Endothelial cell (in vitro differentiated cells): ENCODE results near the gene ARHGEF9. TPM values are rescaled to one million over a fixed set of nuclear protein-coding genes. Genes with fewer than 3 reads are reported as not detected.

Experiments used
- DNase-seq: peaks from one replicate; pipeline ENCODE4 v3.0.0; 2021; ENCODE audit warnings: low spot score
- H3K27ac Mint-ChIP-seq: one replicate; pipeline ENCODE4 v1.8.0; 2021; ENCODE audit warnings: mixed read lengths, inconsistent platforms; ENCODE audit not compliant: unreplicated experiment
- H3K27me3 Mint-ChIP-seq: one replicate; pipeline ENCODE4 v1.8.0; 2021; ENCODE audit warnings: mild to moderate bottlenecking, moderate library complexity, mixed read lengths, inconsistent platforms; ENCODE audit not compliant: unreplicated experiment
- H3K36me3 Mint-ChIP-seq: one replicate; pipeline ENCODE4 v1.8.0; 2021; ENCODE audit warnings: mild to moderate bottlenecking, low read depth, mixed read lengths, inconsistent platforms; ENCODE audit not compliant: unreplicated experiment
- H3K4me1 Mint-ChIP-seq: one replicate; pipeline ENCODE4 v1.8.0; 2021; ENCODE audit warnings: mild to moderate bottlenecking, mixed read lengths, inconsistent platforms; ENCODE audit not compliant: unreplicated experiment
- H3K4me3 Mint-ChIP-seq: one replicate; pipeline ENCODE4 v1.8.0; 2021; ENCODE audit warnings: mild to moderate bottlenecking, mixed read lengths, inconsistent platforms; ENCODE audit not compliant: unreplicated experiment
- H3K9me3 Mint-ChIP-seq: one replicate; pipeline ENCODE4 v1.8.0; 2021; ENCODE audit warnings: mixed read lengths, inconsistent platforms; ENCODE audit not compliant: unreplicated experiment
- microRNA-seq: library from miRNA; unstranded; fragments of <30 nt; microRNA quantifications from one replicate; pipeline ENCODE4, GENCODE V29; 2020; ENCODE audit not compliant: unreplicated experiment
- total RNA-seq: library from RNA; stranded (reverse); fragmentation: NEBNext Ultra II Directional; extraction: Animal tissue kit (Norgen Biotek cat#: 25700); gene quantifications from one replicate; pipeline ENCODE4 v1.2.1, GENCODE V29; 2021; ENCODE audit not compliant: unreplicated experiment
- TF ChIP-seq, protein P1 (sequence below): fragments of 200-600 bp; sonication (generic); IDR thresholded peaks from one replicate; pipeline ENCODE4 v1.5.0; 2021; ENCODE audit warnings: antibody characterized with exemption; ENCODE audit not compliant: unreplicated experiment

ARHGEF9 gene
- total RNA-seq, 1 donor from 2014 or later: 14.3 TPM

DNA sequence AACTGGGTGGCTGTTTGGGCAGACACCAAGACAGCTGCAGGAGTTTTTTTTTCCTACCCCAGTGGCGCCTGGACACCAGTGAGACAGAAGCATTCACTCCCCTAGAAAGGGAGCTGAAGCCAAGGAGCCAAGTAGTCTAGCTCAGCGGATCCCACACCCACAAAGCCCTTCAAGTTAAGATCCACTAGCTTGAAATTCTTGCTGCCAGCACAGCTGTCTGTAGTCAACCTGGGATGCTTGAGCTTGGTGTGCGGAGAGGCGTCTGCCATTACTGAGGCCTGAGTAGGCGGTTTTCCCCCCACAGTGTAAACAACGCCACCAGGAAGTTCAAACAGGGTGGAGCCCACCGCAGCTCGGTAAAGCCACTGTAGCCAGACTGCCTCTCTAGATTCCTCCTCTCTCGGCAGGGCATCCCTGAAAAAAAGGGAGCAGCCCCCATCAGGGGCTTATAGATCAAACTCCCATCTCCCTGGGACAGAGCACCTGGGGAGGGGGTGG, 171.4 kb downstream of the ARHGEF9 start:
- TF ChIP-seq, protein P1, sequence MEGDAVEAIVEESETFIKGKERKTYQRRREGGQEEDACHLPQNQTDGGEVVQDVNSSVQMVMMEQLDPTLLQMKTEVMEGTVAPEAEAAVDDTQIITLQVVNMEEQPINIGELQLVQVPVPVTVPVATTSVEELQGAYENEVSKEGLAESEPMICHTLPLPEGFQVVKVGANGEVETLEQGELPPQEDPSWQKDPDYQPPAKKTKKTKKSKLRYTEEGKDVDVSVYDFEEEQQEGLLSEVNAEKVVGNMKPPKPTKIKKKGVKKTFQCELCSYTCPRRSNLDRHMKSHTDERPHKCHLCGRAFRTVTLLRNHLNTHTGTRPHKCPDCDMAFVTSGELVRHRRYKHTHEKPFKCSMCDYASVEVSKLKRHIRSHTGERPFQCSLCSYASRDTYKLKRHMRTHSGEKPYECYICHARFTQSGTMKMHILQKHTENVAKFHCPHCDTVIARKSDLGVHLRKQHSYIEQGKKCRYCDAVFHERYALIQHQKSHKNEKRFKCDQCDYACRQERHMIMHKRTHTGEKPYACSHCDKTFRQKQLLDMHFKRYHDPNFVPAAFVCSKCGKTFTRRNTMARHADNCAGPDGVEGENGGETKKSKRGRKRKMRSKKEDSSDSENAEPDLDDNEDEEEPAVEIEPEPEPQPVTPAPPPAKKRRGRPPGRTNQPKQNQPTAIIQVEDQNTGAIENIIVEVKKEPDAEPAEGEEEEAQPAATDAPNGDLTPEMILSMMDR: no peak
- no peaks in the 10 kb centered on the region for H3K4me1 Mint-ChIP-seq
- H3K4me3 Mint-ChIP-seq: no peak overlapping the region
- H3K27me3 Mint-ChIP-seq: no peaks in the 10 kb centered on the region
- no peak overlapping the region for H3K27ac Mint-ChIP-seq
- no peaks in the 10 kb centered on the region for H3K36me3 Mint-ChIP-seq
- DNase-seq: no peak
- no peaks in the 10 kb centered on the region for H3K9me3 Mint-ChIP-seq

GRCh38 chrX:63585936-63586335, 199.1 kb downstream of the ARHGEF9 start:
- TF ChIP-seq, protein P1: no peak
- Mint-ChIP-seq H3K4me1 (no peaks in the 10 kb centered on the region), H3K4me3 (no peak overlapping the region), H3K9me3 (no peaks in the 10 kb centered on the region), H3K27me3 (no peaks in the 10 kb centered on the region), H3K36me3 (no peaks in the 10 kb centered on the region), H3K27ac (no peak overlapping the region)
- DNase-seq: no peak

Small RNAs within 50 kb of the gene (microRNA-seq; reads per million reads assigned to microRNA genes)
- gene MIR1468: 3.8 reads per million, percentile 44 among the genes with 10 or more reads in this experiment
